ENCODE measurements around the gene IL1F10. TPM values are rescaled to one million over a fixed set of nuclear protein-coding genes. Genes with fewer than 3 reads are reported as not detected.
A peak's percentile ranks its signal among the peaks of the same experiment; 100 is the strongest.

IL1F10 gene
- total and polyA plus RNA-seq, 2 of the 8 experiments (the other 6 are each of a cell fraction or from before 2014, with no cell fraction given) = not detected

DNA sequence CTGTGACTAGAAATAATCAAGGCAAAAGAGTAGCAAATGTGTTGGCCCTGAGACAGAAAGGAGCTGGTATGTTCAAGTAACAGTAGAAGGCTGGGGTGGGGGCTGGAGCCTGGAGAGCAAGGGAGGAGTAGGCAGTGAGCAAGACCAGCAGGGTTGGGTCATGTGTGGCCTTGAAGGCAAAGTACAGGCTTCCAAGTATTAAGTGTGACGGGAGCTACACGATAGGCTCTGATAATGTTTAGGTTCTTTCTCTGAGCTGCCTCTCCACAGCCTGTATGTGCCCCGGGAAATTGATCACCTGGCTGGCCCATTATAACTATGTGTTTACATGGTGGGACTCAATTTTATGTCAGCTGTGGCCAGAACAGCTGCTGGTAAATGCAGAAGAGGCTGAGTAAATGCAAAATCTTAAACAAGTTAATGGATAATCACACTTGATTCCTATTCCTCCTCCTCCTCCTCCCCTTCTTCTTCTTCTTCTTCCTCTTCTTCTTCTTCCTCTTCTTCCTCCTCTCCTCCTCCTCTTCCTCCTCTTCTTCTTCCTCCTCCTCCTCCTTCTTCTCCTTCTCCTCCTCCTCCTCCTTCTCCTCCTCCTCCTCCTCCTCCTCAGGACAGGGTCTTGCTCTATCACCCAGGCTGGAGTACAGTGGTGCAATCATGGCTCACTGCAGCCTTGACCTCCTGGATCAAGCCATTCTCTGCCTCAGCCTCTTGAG is 9.3 kb downstream of the IL1F10 start:
- Histone ChIP-seq H2AK5ac (ENCODE audit: low read depth, low read length) (no peak overlapping the region), H3K4ac (replicated peaks; ENCODE audit: insufficient read length, low read depth, low read length) (no peak overlapping the region), H3K79me2 (ENCODE audit: control insufficient read depth in 1 of 2, insufficient read depth in 2 of 2, low read length in 2 of 2) (no peaks in the 10 kb centered on the region), H2BK5ac (ENCODE audit: low read depth, low read length) (no peak overlapping the region), H3K27me3 (replicated peaks in 1 of 4; ENCODE audit: control insufficient read depth in 3 of 4, extremely low read depth in 1 of 4, insufficient read depth in 3 of 4, low read length in 3 of 4) (no peaks in the 10 kb centered on the region), H4K20me1 (replicated peaks in 1 of 2; ENCODE audit: control insufficient read depth in 1 of 2, insufficient read depth in 2 of 2, low read length in 2 of 2) (no peaks in the 10 kb centered on the region), H4K5ac (ENCODE audit: insufficient read length, low read depth, low read length) (no peak overlapping the region), H3K36me3 (ENCODE audit: control insufficient read depth in 2 of 4, insufficient read depth in 4 of 4, low read length in 3 of 4) (no peaks in the 10 kb centered on the region), H2BK20ac (ENCODE audit: low read length) (no peak overlapping the region), H3K27ac (ENCODE audit: low read depth, low read length) (no peak overlapping the region), H3K79me1 (ENCODE audit: low read depth, low read length) (no peaks in the 10 kb centered on the region), H3K14ac (ENCODE audit: insufficient read length) (no peak overlapping the region), H4K91ac (replicated peaks; ENCODE audit: insufficient read length, low read length) (no peak overlapping the region), H2BK15ac (ENCODE audit: low read length) (no peak overlapping the region), H3K4me2 (ENCODE audit: insufficient read depth in 1 of 2, low read depth in 2 of 2, low read length in 2 of 2) (no peak overlapping the region), H3K18ac (ENCODE audit: extremely low read depth, low read length) (no peak overlapping the region), H3K9me3 (ENCODE audit: insufficient read depth in 2 of 2, low read depth in 1 of 2, low read length in 1 of 2) (no peaks in the 10 kb centered on the region), H4K8ac (ENCODE audit: extremely low read depth, insufficient read depth, low read length) (peak overlapping the region; percentile 70; the same call in 1 of the 2 replicates), H3K56ac (replicated peaks; ENCODE audit: insufficient read length, low read depth, low read length) (no peak overlapping the region), H2BK12ac (ENCODE audit: low read depth, low read length) (no peak overlapping the region), H3K4me1 (replicated peaks in 1 of 4; ENCODE audit: control insufficient read depth in 3 of 4, insufficient read depth in 4 of 4, low read length in 3 of 4) (peaks cover 0 to 2% (median 0%) of the 10 kb centered on the region in 4 experiments; a peak in 1 of 7 replicates), H3K4me3 (ENCODE audit: extremely low read depth in 1 of 4, insufficient read depth in 2 of 4, low read depth in 3 of 4, low read length in 4 of 4) (no peak overlapping the region), H3K23me2 (ENCODE audit: low read depth, low read length) (no peaks in the 10 kb centered on the region), H2BK120ac (replicated peaks; ENCODE audit: low read depth, low read length) (no peak overlapping the region), H3K23ac (ENCODE audit: insufficient read length) (no peak overlapping the region), H3K9ac (replicated peaks in 1 of 4; ENCODE audit: extremely low read depth in 1 of 4, low read depth in 3 of 4, low read length in 3 of 4) (no peak overlapping the region), H2AFZ (ENCODE audit: low read length) (no peak overlapping the region)
- WGBS, 2 experiments (ENCODE audit: extremely low coverage in 1 of 2, insufficient coverage in 1 of 2, insufficient read length in 1 of 2, insufficient replicate concordance in 2 of 2, low coverage in 1 of 2, low lambda C conversion rate in 2 of 2, missing lambda C conversion rate in 1 of 2) = 97% methylated on average over 3 of the region's 3 CpGs; no CpG with 5 or more reads in 1 of the 2 experiments
- CTCF ChIA-PET (ENCODE audit: partially characterized antibody) = interaction anchor here (0.5 to 11.0 kb wide), 9 partner anchors 22 to 939 kb away, joined by 3 to 159 read pairs (median 5); partner anchors contain the start of genes FBLN7 and PSD4
- no peak for FAIRE-seq
- POLR2A ChIA-PET (ENCODE audit: partially characterized antibody) = no interaction called here
- no peak for DNase-seq (ENCODE audit: low read depth in 1 of 2, low spot score in 2 of 2)
- TF ChIP-seq RNF2 (IDR thresholded peaks at IDR 0.05; ENCODE audit: borderline replicate concordance, low read depth, low read length, missing control alignments, poor library complexity, severe bottlenecking) = no peak
- TF ChIP-seq GABPA (IDR thresholded peaks at IDR 0.05; ENCODE audit: borderline replicate concordance, insufficient read depth, low read length) = no peak
- TF ChIP-seq GTF2F1 (IDR thresholded peaks at IDR 0.05; ENCODE audit: borderline replicate concordance, low read depth, low read length) = no peak
- TF ChIP-seq TAF7 (optimal IDR thresholded peaks at IDR 0.05; ENCODE audit: borderline replicate concordance, low read depth, low read length) = no peak
- no peak for TF ChIP-seq SP4 (IDR thresholded peaks at IDR 0.05; ENCODE audit: low read length)
- no peak for TF ChIP-seq CTBP2 (IDR thresholded peaks at IDR 0.05; ENCODE audit: borderline replicate concordance, insufficient read depth, insufficient read length, low read length)
- no peak for TF ChIP-seq TCF12 (IDR thresholded peaks at IDR 0.05; ENCODE audit: low read depth, low read length)
- no peak for TF ChIP-seq RBBP5 (IDR thresholded peaks at IDR 0.05; ENCODE audit: borderline replicate concordance, low read depth, low read length)
- TF ChIP-seq EGR1 (IDR thresholded peaks at IDR 0.05; ENCODE audit: borderline replicate concordance, low read depth, low read length) = no peak
- TF ChIP-seq BACH1 (IDR thresholded peaks at IDR 0.05; ENCODE audit: low read length) = no peak
- TF ChIP-seq KDM1A (IDR thresholded peaks at IDR 0.05; ENCODE audit: borderline replicate concordance, low read length) = no peak
- no peak for TF ChIP-seq RXRA (IDR thresholded peaks at IDR 0.05; ENCODE audit: insufficient read depth, low read depth, low read length)
